OCI-LY3 (cell line): ENCODE measurements around the gene GNG12.

Experiments
- H2AFZ ChIP-seq: fragments of 200-600, 300-600 bp; shearing (Covaris generic); 2 replicates; pipeline ENCODE4 v1.6.0; 2014; ENCODE audit warnings: antibody characterized with exemption, low read depth, low read length
- H3K27ac ChIP-seq: fragments of 200-600, 300-600 bp; sonication (generic); 2 replicates; pipeline ENCODE4 v1.5.1; 2014; ENCODE audit warnings: mild to moderate bottlenecking, low read length, moderate library complexity, mixed read lengths
- H3K27me3 ChIP-seq: fragments of 200-600, 300-600 bp; sonication (generic); 2 replicates; pipeline ENCODE4 v1.6.1; 2014; ENCODE audit warnings: low read depth, low read length, mixed read lengths
- H3K36me3 ChIP-seq: fragments of 200-600, 300-600 bp; sonication (generic); replicated peaks from 2 replicates; pipeline ENCODE3; 2014; ENCODE audit warnings: low read depth, low read length, mixed read lengths
- H3K4me1 ChIP-seq: fragments of 300-600, 200-600 bp; sonication (generic); 2 replicates; pipeline ENCODE4 v1.6.1; 2014; ENCODE audit warnings: low read length, mixed read lengths
- H3K4me2 ChIP-seq: fragments of 200-600, 300-600 bp; sonication (generic); 2 replicates; pipeline ENCODE4 v1.6.1; 2014; ENCODE audit warnings: low read length, mixed read lengths
- H3K4me3 ChIP-seq: fragments of 300-600, 200-600 bp; sonication (generic); 2 replicates; pipeline ENCODE4 v1.5.1; 2014; ENCODE audit warnings: antibody characterized with exemption, mild to moderate bottlenecking, low read length, moderate library complexity
- H3K79me2 ChIP-seq: fragments of 300-600, 200-600 bp; shearing (Covaris generic); 2 replicates; pipeline ENCODE4 v1.6.1; 2014; ENCODE audit warnings: mild to moderate bottlenecking, low read length, mixed read lengths
- H3K9ac ChIP-seq: fragments of 300-600, 200-600 bp; shearing (Covaris generic); 2 replicates; pipeline ENCODE4 v1.6.0; 2014; ENCODE audit warnings: mild to moderate bottlenecking, low read length, moderate library complexity
- H3K9me3 ChIP-seq: fragments of 200-600, 300-600 bp; shearing (Covaris generic); 2 replicates; pipeline ENCODE4 v1.6.1; 2014; ENCODE audit warnings: low read length, mixed read lengths; ENCODE audit not compliant: insufficient read depth
- H4K20me1 ChIP-seq: fragments of 200-600, 300-600 bp; sonication (generic); 2 replicates; pipeline ENCODE4 v1.6.1; 2016; ENCODE audit warnings: low read length, mixed read lengths; ENCODE audit not compliant: insufficient read depth
- EZH2phosphoT487 ChIP-seq: fragments of 200-600 bp; shearing (Covaris generic); IDR thresholded peaks from 2 replicates; pipeline ENCODE4 v1.6.1; 2018; ENCODE audit warnings: antibody characterized with exemption, mixed run types, low read depth
- TF ChIP-seq, protein P1 (sequence below): fragments of 200-600, 300-600 bp; sonication (generic); IDR thresholded peaks from 2 replicates; pipeline ENCODE4 v1.5.1; 2014; ENCODE audit warnings: antibody characterized with exemption, low read length, low read depth

GNG12 gene

DNA sequence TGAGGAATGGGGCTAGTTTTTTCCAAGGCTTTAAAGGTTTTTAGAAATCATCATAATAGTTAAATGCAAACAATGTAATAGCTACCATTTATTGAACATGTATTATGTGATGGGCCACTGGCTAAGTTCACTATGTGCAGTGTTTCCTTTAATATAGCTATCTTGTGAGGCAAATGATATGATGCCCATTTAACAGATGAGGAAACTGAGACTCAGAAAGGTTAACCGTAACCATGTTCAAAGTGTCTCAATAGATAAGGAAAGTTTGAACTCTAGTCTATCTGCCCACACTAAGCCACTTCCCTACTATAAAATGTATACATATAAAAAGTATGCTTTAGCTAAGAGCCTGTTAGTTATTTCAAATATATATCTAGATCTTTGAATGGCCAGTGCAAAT is 64.8 kb downstream of the GNG12 start:
- no peaks in the 10 kb centered on the region for H3K79me2 ChIP-seq
- no peak overlapping the region for H3K9ac ChIP-seq
- H4K20me1 ChIP-seq: no peaks in the 10 kb centered on the region
- no peaks in the 10 kb centered on the region for H3K36me3 ChIP-seq
- TF ChIP-seq, protein P1, sequence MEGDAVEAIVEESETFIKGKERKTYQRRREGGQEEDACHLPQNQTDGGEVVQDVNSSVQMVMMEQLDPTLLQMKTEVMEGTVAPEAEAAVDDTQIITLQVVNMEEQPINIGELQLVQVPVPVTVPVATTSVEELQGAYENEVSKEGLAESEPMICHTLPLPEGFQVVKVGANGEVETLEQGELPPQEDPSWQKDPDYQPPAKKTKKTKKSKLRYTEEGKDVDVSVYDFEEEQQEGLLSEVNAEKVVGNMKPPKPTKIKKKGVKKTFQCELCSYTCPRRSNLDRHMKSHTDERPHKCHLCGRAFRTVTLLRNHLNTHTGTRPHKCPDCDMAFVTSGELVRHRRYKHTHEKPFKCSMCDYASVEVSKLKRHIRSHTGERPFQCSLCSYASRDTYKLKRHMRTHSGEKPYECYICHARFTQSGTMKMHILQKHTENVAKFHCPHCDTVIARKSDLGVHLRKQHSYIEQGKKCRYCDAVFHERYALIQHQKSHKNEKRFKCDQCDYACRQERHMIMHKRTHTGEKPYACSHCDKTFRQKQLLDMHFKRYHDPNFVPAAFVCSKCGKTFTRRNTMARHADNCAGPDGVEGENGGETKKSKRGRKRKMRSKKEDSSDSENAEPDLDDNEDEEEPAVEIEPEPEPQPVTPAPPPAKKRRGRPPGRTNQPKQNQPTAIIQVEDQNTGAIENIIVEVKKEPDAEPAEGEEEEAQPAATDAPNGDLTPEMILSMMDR: no peak
- no peak for TF ChIP-seq EZH2phosphoT487
- H3K9me3 ChIP-seq: no peaks in the 10 kb centered on the region
- no peaks in the 10 kb centered on the region for H3K4me1 ChIP-seq
- no peak overlapping the region for H3K27ac ChIP-seq
- no peak overlapping the region for H2AFZ ChIP-seq
- H3K4me3 ChIP-seq: no peak overlapping the region
- no peaks in the 10 kb centered on the region; the same call in 1 of the 2 replicates for H3K27me3 ChIP-seq
- no peak overlapping the region for H3K4me2 ChIP-seq

DNA sequence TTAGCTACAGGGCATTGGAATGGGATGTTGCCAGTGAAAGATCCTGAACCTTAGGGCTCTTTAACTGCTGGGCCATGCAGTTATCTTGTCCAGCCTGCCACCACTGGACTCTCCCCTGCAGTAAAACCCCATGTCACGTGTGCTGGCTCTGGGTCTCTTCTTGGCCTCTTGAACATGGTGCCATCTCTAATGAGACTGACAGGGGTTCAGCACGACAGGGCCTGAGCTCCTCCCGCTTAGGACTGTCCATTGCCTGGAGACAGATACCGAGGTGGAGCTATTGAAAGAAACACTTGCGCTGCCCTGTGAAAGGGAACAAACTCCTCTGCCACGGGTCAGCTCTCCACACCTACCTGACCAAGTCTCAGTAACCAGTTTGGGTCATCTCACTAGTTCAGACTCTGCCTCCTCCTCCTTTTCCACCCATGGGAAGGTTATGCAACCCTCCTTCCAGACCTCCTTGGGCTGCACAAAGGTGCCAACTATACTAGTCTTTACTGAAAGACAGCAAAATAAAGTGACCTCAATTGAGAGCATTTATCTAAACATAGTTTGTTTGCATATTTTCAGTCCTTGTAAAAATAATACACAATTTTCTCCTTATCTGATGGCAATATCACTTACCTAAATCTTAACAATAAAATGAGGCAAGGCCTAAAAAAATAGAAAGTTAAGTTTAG is 66.0 kb downstream of the GNG12 start:
- H3K4me1 ChIP-seq: no peaks in the 10 kb centered on the region
- H3K9me3 ChIP-seq: no peaks in the 10 kb centered on the region
- H3K4me3 ChIP-seq: no peak overlapping the region
- no peaks in the 10 kb centered on the region for H3K36me3 ChIP-seq
- H3K27me3 ChIP-seq: no peaks in the 10 kb centered on the region; the same call in 1 of the 2 replicates
- H3K4me2 ChIP-seq: no peak overlapping the region
- no peak for TF ChIP-seq EZH2phosphoT487
- TF ChIP-seq, protein P1: no peak
- no peaks in the 10 kb centered on the region for H3K79me2 ChIP-seq
- H3K9ac ChIP-seq: no peak overlapping the region
- H4K20me1 ChIP-seq: no peaks in the 10 kb centered on the region
- no peak overlapping the region for H3K27ac ChIP-seq
- no peak overlapping the region for H2AFZ ChIP-seq

DNA sequence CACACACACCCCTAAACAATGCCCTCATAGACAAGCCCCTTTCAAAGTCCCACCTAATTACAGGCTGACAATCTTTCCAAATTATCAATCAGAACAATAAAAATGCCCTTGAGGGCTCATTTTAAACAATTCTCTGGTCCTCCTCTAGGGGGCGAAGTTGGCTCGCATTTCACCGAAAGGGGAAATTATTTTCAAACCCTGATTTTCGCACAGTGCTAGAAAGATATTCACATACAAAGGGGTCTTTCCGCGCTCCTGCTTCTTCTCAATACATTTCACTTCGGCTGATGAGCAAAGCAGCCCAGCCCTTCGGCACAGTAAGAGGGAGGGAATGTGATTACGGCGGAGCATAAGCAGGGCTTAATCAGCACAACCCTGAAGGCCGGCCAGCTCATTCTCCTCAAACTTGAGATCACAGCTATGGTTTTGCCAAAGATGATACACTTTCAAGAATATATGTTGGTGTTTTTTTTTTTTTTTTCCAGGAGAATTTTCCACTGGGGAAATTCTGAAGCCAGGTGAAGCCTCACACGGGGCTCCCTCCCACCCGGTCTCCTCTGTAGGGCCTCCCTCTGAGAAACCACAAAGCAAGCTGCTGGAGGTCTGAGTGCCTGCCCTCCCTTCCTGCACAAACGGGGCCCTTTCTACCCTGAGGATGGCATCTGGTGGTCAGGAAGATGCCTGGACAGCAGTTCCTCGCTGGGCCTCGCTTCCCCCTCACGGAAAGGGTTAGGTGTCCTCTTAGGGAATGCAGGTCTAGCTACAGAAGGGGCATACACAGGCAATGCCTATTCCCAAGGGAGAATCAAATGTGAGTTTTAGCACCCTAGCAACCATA is 66.9 kb downstream of the GNG12 start:
- TF ChIP-seq, protein P1: peak; percentile 68
- no peak for TF ChIP-seq EZH2phosphoT487
- H3K79me2 ChIP-seq: no peaks in the 10 kb centered on the region
- H3K27ac ChIP-seq: no peak overlapping the region
- H2AFZ ChIP-seq: no peak overlapping the region
- H3K4me2 ChIP-seq: no peak overlapping the region
- H3K9me3 ChIP-seq: no peaks in the 10 kb centered on the region
- no peak overlapping the region for H3K4me3 ChIP-seq
- no peaks in the 10 kb centered on the region for H3K4me1 ChIP-seq
- H3K36me3 ChIP-seq: no peaks in the 10 kb centered on the region
- no peaks in the 10 kb centered on the region; the same call in 1 of the 2 replicates for H3K27me3 ChIP-seq
- no peak overlapping the region for H3K9ac ChIP-seq
- H4K20me1 ChIP-seq: no peaks in the 10 kb centered on the region

GRCh38 chr1:67764633-67765032 is 68.6 kb downstream of the GNG12 start:
- H3K4me2 ChIP-seq: no peak overlapping the region
- H3K4me3 ChIP-seq: no peak overlapping the region
- H4K20me1 ChIP-seq: no peaks in the 10 kb centered on the region
- H3K9me3 ChIP-seq: no peaks in the 10 kb centered on the region
- peaks cover 6% of the 10 kb centered on the region; the same call in 1 of the 2 replicates for H3K4me1 ChIP-seq
- H3K9ac ChIP-seq: no peak overlapping the region
- H3K36me3 ChIP-seq: no peaks in the 10 kb centered on the region
- TF ChIP-seq EZH2phosphoT487: no peak
- TF ChIP-seq, protein P1: no peak
- no peaks in the 10 kb centered on the region; the same call in 1 of the 2 replicates for H3K27me3 ChIP-seq
- no peak overlapping the region for H3K27ac ChIP-seq
- no peaks in the 10 kb centered on the region for H3K79me2 ChIP-seq
- no peak overlapping the region for H2AFZ ChIP-seq
